Subcutaneous abdominal adipose tissue (tissue), 5 donors: ENCODE measurements around the gene PMFBP1.

ENCODE experiments used
- H3K27ac ChIP-seq: one replicate; pipeline ENCODE4 v1.7.0; 2013; ENCODE audit warnings: low read depth, mild to moderate bottlenecking, inconsistent platforms, low read length, moderate library complexity
- H3K27me3 ChIP-seq, 5 donors: one replicate each; pipeline ENCODE4 v1.7.0; 2013; ENCODE audit warnings: low read length in 5 of 5, inconsistent platforms in 1 of 5; ENCODE audit not compliant: control insufficient read depth in 5 of 5, insufficient read depth in 4 of 5
- H3K36me3 ChIP-seq, 5 donors: one replicate each; pipeline ENCODE4 v1.7.0; 2013; ENCODE audit warnings: low read length in 5 of 5; ENCODE audit not compliant: control insufficient read depth in 5 of 5, insufficient read depth in 5 of 5
- H3K4me1 ChIP-seq, 5 donors: one replicate each; pipeline ENCODE4 v1.7.0; 2013; ENCODE audit warnings: low read length in 5 of 5, mild to moderate bottlenecking in 3 of 5, moderate library complexity in 1 of 5; ENCODE audit not compliant: control insufficient read depth in 5 of 5, insufficient read depth in 5 of 5
- H3K4me3 ChIP-seq, 5 donors: one replicate each; pipeline ENCODE4 v1.7.0; 2013; ENCODE audit warnings: low read length in 5 of 5, low read depth in 1 of 5
- H3K9ac ChIP-seq, 5 donors: one replicate each; pipeline ENCODE4 v1.7.0; 2013; ENCODE audit warnings: low read length in 5 of 5, mild to moderate bottlenecking in 4 of 5, moderate library complexity in 3 of 5
- H3K9me3 ChIP-seq, 5 donors: one replicate each; pipeline ENCODE4 v1.7.0; 2013; ENCODE audit warnings: low read length in 5 of 5; ENCODE audit not compliant: control insufficient read depth in 5 of 5
- donor health status: healthy.
- donor health status: healthy.
- donor health status: healthy.
- donor health status: healthy.
- donor health status: healthy.

The PMFBP1 gene

DNA sequence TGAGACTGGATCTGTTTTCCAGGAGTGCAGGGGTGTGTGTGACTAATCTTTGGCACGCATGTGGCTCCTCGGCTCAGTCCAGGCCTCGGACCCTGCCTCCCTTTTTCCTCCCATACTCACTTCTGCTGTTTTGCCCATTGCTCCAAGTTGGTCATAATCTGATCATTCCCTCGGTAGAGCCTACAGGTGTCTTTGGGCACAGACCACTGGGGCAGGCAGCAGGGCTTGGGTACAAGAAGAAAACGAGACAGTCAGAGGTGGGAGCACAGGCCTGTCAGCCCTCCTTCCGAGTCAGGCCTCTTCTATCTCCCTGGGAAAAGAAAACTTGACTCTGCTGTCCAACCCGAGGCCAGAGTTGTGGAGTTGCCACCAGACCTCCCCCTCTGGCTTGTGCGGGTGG is 48.5 kb downstream of the PMFBP1 start:
- no peak overlapping the region for H3K9ac ChIP-seq
- H3K36me3 ChIP-seq = no peaks in the 10 kb centered on the region
- no peaks in the 10 kb centered on the region for H3K9me3 ChIP-seq
- H3K4me3 ChIP-seq = no peak overlapping the region
- H3K27me3 ChIP-seq = no peaks in the 10 kb centered on the region
- H3K4me1 ChIP-seq = peaks cover 0 to 14% (median 0%) of the 10 kb centered on the region in 5 donors
- no peak overlapping the region for H3K27ac ChIP-seq

DNA sequence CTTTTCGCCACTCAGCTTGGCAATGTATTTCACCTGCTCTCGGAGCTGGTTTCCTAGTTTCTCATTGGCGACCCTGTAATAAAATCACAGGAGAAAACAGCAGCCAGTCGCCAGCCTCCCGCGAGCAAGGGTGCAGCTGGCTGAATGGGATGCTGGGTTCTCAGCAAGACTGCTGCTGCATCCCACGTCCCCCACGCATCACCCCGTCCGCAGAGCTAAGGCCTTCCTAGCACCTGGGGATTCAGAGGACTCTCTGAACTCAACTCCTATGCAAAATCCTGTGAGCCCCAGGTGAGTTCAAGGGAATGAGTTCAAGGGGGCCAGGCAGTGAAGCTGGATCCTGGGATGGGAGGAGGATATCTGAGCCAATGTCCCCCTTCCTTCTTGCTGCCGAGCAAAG is 49.0 kb downstream of the PMFBP1 start:
- no peak overlapping the region for H3K27ac ChIP-seq
- no peak overlapping the region for H3K4me3 ChIP-seq
- no peak overlapping the region for H3K9ac ChIP-seq
- no peaks in the 10 kb centered on the region for H3K27me3 ChIP-seq
- H3K36me3 ChIP-seq = no peaks in the 10 kb centered on the region
- peaks cover 0 to 14% (median 0%) of the 10 kb centered on the region in 5 donors for H3K4me1 ChIP-seq
- no peaks in the 10 kb centered on the region for H3K9me3 ChIP-seq

DNA sequence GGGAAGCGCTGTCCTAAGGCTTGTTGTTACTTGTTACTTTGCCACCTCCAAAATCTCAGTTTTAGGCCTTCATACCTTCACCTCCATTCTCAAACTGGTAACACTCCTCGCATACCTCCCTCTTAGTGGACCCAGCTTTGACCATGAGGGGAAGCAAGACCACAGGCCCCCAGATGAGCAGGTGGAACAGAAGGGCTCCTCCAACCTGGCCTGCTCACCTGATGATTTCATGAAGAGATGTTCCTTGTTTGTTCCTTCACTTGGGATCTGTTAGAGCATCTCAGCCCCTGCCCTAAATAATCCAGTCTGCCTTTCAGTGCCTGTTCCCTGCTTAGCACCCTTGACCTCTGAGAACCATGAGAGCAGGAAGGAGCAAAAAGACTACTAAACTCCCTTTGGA is 49.6 kb downstream of the PMFBP1 start:
- H3K27ac ChIP-seq = no peak overlapping the region
- H3K4me1 ChIP-seq = peaks cover 0 to 14% (median 0%) of the 10 kb centered on the region in 5 donors
- no peaks in the 10 kb centered on the region for H3K36me3 ChIP-seq
- no peaks in the 10 kb centered on the region for H3K27me3 ChIP-seq
- H3K9ac ChIP-seq = no peak overlapping the region
- H3K9me3 ChIP-seq = no peaks in the 10 kb centered on the region
- no peak overlapping the region for H3K4me3 ChIP-seq

DNA sequence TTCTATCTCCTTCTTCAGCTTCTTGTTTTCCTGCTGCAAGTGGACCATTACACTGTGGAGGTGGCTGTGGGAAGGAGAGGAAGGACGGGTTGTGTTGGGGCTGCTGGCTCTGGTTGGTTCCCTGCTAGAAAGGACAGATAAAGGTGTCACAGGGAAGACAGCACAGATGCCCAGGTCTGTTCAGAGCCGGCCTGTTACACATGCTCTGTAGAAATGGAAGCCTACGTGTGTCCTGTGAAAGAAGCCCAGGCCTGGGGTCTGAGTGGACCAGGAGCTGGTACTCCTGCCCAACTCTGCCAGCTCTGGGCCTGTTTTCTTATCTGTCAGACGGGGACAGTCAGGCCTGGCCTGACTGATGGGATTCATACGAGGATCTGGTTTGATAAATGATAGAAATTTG is 51.9 kb downstream of the PMFBP1 start:
- H3K36me3 ChIP-seq = no peaks in the 10 kb centered on the region
- H3K27me3 ChIP-seq = no peaks in the 10 kb centered on the region
- no peak overlapping the region for H3K9ac ChIP-seq
- peaks cover 0 to 7% (median 0%) of the 10 kb centered on the region in 5 donors for H3K4me1 ChIP-seq
- no peaks in the 10 kb centered on the region for H3K9me3 ChIP-seq
- no peak overlapping the region for H3K4me3 ChIP-seq
- no peak overlapping the region for H3K27ac ChIP-seq

DNA sequence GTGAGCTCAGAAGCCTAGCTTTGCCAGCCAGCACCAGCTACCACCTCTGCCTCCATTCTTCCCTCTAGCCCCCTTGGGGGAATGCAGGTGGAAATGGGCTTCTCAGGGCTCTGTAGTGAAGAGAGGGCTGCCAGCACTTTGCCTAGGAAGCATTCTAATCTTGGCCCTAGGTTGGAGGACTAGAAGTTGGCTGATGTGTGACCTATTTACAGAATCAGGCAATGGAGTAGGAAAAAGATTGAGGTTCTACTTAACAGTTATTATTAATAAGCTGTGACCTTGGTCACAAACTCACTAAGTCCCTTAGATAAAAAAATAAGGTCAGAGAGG is 58.4 kb downstream of the PMFBP1 start:
- no peak overlapping the region for H3K27ac ChIP-seq
- H3K9ac ChIP-seq = no peak overlapping the region
- H3K4me1 ChIP-seq = no peaks in the 10 kb centered on the region
- no peaks in the 10 kb centered on the region for H3K9me3 ChIP-seq
- H3K27me3 ChIP-seq = no peaks in the 10 kb centered on the region
- H3K36me3 ChIP-seq = peaks cover 6 to 50% (median 49%) of the 10 kb centered on the region in 5 donors
- H3K4me3 ChIP-seq = no peak overlapping the region

DNA sequence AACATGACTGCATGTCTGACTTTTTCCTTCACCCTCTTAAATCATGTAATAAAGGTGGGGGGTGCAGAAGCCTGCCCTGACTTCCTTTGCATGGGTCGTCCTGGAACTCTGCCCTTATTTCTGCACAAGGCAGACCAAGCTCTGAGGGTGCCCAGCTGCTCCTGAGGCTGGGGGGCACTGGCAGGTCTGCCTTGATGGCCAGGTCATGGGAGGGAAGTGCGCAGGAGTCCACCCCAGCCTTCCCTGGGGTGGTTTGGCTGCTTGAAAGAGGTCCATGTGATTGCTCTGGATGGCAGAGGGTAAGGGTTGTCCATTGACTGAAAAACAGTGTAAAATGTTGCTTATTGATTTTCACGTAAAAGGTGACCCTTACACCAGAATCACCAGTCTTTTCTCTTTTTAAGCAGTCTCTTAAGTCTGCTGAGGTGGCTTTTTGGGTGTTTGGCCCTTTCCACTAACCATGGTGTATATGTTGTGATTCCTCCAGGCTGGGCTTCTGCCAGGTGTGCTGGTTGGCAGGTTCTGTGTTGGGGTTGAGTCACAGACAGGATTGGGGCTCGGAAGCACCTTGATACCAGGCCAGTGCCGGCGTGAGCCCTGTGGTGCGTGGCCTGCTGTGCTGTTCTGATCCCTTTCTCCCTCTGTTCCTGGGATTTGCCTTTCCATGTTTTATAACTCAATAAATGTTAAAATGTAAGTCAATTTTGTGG is 58.9 kb downstream of the PMFBP1 start:
- H3K9me3 ChIP-seq = no peaks in the 10 kb centered on the region
- no peak overlapping the region for H3K9ac ChIP-seq
- H3K27ac ChIP-seq = no peak overlapping the region
- peaks cover 6 to 56% (median 54%) of the 10 kb centered on the region in 5 donors for H3K36me3 ChIP-seq
- no peaks in the 10 kb centered on the region for H3K4me1 ChIP-seq
- H3K4me3 ChIP-seq = no peak overlapping the region
- no peaks in the 10 kb centered on the region for H3K27me3 ChIP-seq

DNA sequence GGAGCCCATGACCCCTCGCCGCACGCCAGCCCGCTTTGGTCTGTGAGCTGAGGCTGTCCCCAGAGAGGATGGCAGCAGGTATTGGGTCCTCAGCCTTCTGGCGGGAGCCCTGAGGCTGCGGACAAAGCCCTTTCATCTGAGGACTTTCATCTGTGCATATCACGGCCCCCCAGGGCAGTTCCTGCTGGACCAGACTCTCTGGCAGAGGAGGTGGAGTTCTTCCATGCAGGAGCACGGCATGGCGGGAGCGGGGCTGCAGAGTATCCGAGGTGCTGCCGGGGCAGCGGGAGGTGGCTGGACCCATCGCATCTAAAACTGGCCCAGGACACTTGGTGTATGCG is 59.5 kb downstream of the PMFBP1 start:
- no peak overlapping the region for H3K4me3 ChIP-seq
- H3K27ac ChIP-seq = no peak overlapping the region
- peaks cover 6 to 62% (median 60%) of the 10 kb centered on the region in 5 donors for H3K36me3 ChIP-seq
- no peaks in the 10 kb centered on the region for H3K27me3 ChIP-seq
- no peak overlapping the region for H3K9ac ChIP-seq
- no peaks in the 10 kb centered on the region for H3K4me1 ChIP-seq
- no peaks in the 10 kb centered on the region for H3K9me3 ChIP-seq

DNA sequence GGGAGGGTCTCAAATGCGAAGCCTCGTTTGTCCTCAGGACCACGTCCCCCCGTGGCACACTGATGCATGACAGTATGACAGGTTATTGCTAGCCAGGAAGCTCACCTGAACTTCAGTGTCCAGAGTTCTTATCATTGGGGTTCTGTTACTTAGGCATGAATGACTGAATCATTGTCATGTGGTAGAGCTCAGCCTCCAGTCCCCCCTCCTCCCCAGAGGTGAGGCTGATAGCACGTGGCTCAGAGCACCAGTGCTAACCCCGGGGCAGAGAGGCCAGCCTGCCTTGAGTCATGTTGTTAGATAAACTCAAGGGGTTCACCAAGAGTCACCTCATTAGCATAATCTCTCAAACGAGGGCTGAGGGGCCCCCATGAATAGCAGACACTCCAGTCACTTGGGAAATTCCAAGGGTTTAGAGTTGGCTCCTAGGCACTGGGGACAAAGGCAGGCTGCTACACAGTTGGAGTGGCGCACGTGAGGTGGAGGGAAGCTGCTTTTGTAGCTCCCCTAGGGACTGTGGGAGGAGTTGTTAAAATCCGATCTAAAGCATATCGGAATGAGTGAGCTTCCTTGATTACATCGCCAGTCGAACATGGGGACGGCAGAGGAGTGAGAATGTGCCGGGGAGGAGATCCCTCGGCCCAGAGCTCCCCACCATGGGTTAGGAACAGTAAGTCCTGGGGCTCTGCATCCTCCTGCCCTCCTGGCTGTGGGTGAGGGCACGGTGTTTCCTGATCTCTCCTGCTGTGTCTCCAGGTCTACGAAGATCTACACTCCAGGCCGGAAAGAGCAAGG is 60.1 kb downstream of the PMFBP1 start:
- Histone ChIP-seq H3K4me1 (no peaks in the 10 kb centered on the region), H3K27ac (no peak overlapping the region), H3K9ac (no peak overlapping the region), H3K9me3 (no peaks in the 10 kb centered on the region), H3K27me3 (no peaks in the 10 kb centered on the region), H3K4me3 (no peak overlapping the region), H3K36me3 (peaks cover 6 to 68% (median 65%) of the 10 kb centered on the region in 5 donors)

DNA sequence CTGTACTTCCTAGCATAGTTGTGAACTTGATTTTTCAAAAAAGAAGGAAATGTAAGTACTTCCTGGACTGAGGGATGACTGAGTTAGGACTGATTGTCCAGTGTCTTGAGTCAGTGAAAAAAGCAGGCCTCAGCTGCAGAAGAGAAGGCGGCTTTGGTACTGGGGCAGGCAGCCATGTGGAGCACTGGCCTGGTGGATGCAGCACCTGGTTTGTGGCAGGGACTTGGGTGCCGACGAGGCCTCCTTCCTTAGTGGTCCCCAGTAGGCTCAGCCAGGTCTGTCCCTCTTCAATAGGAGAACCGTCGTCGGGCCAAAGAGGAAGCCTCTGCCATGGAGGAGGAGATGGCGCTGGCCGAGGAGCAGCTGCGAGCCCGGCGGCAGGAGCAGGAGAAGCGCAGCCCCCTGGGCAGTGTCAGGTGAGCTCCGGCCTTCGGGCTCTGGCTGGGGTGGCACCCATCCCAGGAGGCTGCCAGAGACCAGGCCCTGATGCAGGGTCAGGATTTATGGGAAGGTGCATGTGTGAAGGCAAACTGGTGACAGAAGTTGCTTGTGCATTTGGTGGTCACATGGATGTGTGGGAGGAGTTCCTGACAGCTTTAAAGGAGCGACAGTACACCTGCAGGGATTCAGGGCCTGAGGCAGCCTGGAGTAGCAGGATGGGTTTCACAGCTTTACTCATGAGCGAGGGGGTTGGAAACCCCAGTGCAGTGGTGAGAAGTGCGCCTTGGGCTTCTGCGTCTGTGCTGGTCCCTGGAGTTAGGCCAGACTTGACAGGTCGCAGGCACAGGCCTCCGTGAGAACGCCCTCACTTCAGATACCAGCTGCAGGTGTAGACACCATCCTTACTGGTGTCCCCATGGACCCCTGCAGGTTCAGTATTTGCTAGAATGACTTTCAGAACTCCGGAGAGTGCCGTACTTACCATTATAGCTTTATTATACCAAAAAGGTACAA is 61.0 kb downstream of the PMFBP1 start:
- Histone ChIP-seq H3K4me1 (no peaks in the 10 kb centered on the region), H3K27me3 (no peaks in the 10 kb centered on the region), H3K36me3 (peaks cover 6 to 77% (median 71%) of the 10 kb centered on the region in 5 donors), H3K9ac (no peak overlapping the region), H3K9me3 (no peaks in the 10 kb centered on the region), H3K27ac (no peak overlapping the region), H3K4me3 (no peak overlapping the region)
